K562 (cell line): ENCODE results near the gene TAF15.

Experiments
- CHD2 ChIP-seq: IDR thresholded peaks from 2 replicates; pipeline ENCODE4 v1.6.1; 2011; ENCODE audit warnings: low read depth, low read length
- CSDE1 ChIP-seq, 2 experiments: fragments of 450-650 bp; IDR thresholded peaks; 2 replicates each; pipeline ENCODE4 v1.6.1; 2016; ENCODE audit warnings: mild to moderate bottlenecking in 1 of 2
- ETV6 ChIP-seq, 3 experiments: fragments of 150-350 bp in 1 of 3; sonication (generic) in 1 of 3; formaldehyde crosslinking in 1 of 3; IDR thresholded peaks; 2 replicates each; pipeline versions ENCODE4 v1.6.1 to v1.8.0; 2014 to 2022; ENCODE audit warnings: borderline replicate concordance in 2 of 3, low read depth in 2 of 3, antibody characterized with exemption in 1 of 3, low read length in 1 of 3, mild to moderate bottlenecking in 1 of 3, missing genetic modification reagents in 1 of 3
- JUNB ChIP-seq: fragments of 450-650 bp; formaldehyde crosslinking; conservative IDR thresholded peaks from 2 replicates; pipeline ENCODE4 v1.4.0; 2020; ENCODE audit warnings: mild to moderate bottlenecking
- PTBP1 ChIP-seq: fragments of 200-400 bp; formaldehyde crosslinking; IDR thresholded peaks from 2 replicates; pipeline ENCODE4 v1.6.1; 2017; ENCODE audit warnings: low read depth, low read length
- RCOR1 ChIP-seq, 2 experiments: IDR thresholded peaks; 2 replicates each; pipeline ENCODE4 v1.6.1; 2012; ENCODE audit warnings: low read depth in 2 of 2, low read length in 2 of 2, borderline replicate concordance in 1 of 2, improper control_type of control experiment in 1 of 2
- RFX5 ChIP-seq: IDR thresholded peaks from 2 replicates; pipeline ENCODE4 v1.6.1; 2011; ENCODE audit warnings: low read depth, mild to moderate bottlenecking, improper control_type of control experiment, low read length
- RNF2 ChIP-seq: sonication (generic); IDR thresholded peaks from 2 replicates; pipeline ENCODE4 v1.6.1; 2016
- ZNF384 ChIP-seq: IDR thresholded peaks from 2 replicates; pipeline ENCODE4 v1.6.1; 2012; ENCODE audit warnings: low read depth, low read length, improper control_type of control experiment
- TF ChIP-seq, protein P1 (sequence below), 3 experiments: IDR thresholded peaks in 2 of 3; conservative IDR thresholded peaks in 1 of 3; 2 replicates each; pipeline ENCODE4 v1.5.1; 2011 to 2012; ENCODE audit warnings: low read length in 3 of 3, mild to moderate bottlenecking in 3 of 3, control low read depth in 2 of 3, improper control_type of control experiment in 1 of 3, inconsistent platforms in 1 of 3, low read depth in 1 of 3, mixed read lengths in 1 of 3, moderate library complexity in 1 of 3; ENCODE audit not compliant: insufficient read depth in 2 of 3
- TF ChIP-seq, protein P2 (sequence below): sonication (generic); formaldehyde crosslinking; IDR thresholded peaks from 2 replicates; pipeline ENCODE4 v1.9.0; 2022; ENCODE audit warnings: mild to moderate bottlenecking, missing genetic modification reagents
- TF ChIP-seq, protein P3 (sequence below): sonication (generic); formaldehyde crosslinking; IDR thresholded peaks from 2 replicates; pipeline ENCODE4 v1.9.0; 2022; ENCODE audit warnings: mild to moderate bottlenecking, missing genetic modification reagents
- TF ChIP-seq, protein P4 (sequence below), 2 experiments: fragments of 450-650 bp in 1 of 2; sonication (generic) in 1 of 2; formaldehyde crosslinking in 1 of 2; IDR thresholded peaks in 1 of 2; conservative IDR thresholded peaks in 1 of 2; 2 replicates each; pipeline versions ENCODE4 v1.6.1 to v1.8.1; 2016 to 2023; ENCODE audit warnings: mild to moderate bottlenecking in 2 of 2, moderate library complexity in 2 of 2, inconsistent platforms in 1 of 2, missing genetic modification reagents in 1 of 2

DNA sequence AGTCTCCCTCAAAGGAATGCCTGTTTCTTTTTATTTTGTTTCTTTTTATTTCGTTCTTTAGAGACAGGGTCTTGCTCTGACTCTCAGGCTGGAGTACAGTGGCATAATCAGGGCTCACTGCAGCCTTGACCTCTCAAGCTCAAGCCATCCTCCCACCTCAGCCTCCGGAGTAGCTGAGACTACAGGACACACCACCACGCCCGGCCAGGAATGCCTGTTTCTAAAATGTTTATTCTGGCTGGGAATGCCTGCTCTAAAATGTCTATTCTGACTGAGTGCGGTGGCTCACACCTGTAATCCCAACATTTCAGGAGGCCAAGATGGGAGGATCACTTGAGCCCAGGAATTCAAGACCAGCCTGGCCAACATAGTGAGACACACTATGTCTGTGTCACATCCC, 11.4 kb upstream of the TAF15 start:
- no peak for TF ChIP-seq CHD2
- no peak for TF ChIP-seq PTBP1
- TF ChIP-seq JUNB = no peak
- TF ChIP-seq, protein P1, sequence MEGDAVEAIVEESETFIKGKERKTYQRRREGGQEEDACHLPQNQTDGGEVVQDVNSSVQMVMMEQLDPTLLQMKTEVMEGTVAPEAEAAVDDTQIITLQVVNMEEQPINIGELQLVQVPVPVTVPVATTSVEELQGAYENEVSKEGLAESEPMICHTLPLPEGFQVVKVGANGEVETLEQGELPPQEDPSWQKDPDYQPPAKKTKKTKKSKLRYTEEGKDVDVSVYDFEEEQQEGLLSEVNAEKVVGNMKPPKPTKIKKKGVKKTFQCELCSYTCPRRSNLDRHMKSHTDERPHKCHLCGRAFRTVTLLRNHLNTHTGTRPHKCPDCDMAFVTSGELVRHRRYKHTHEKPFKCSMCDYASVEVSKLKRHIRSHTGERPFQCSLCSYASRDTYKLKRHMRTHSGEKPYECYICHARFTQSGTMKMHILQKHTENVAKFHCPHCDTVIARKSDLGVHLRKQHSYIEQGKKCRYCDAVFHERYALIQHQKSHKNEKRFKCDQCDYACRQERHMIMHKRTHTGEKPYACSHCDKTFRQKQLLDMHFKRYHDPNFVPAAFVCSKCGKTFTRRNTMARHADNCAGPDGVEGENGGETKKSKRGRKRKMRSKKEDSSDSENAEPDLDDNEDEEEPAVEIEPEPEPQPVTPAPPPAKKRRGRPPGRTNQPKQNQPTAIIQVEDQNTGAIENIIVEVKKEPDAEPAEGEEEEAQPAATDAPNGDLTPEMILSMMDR (IDR thresholded peaks at IDR 0.05 in 2 of 3, conservative IDR thresholded peaks at IDR 0.05 in 1 of 3; ENCODE audit: insufficient read depth in 2 of 3, low read depth in 1 of 3, low read length in 3 of 3) = no peak
- TF ChIP-seq ETV6 (IDR thresholded peaks at IDR 0.05; ENCODE audit: borderline replicate concordance in 1 of 2, low read depth in 2 of 2, low read length in 1 of 2) = no peak
- TF ChIP-seq ETV6 (CRISPR knock-in tag; IDR thresholded peaks at IDR 0.05; ENCODE audit: borderline replicate concordance) = no peak
- no peak for TF ChIP-seq RNF2
- no peak for TF ChIP-seq RFX5
- TF ChIP-seq, protein P2, sequence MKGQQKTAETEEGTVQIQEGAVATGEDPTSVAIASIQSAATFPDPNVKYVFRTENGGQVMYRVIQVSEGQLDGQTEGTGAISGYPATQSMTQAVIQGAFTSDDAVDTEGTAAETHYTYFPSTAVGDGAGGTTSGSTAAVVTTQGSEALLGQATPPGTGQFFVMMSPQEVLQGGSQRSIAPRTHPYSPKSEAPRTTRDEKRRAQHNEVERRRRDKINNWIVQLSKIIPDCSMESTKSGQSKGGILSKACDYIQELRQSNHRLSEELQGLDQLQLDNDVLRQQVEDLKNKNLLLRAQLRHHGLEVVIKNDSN = no peak
- TF ChIP-seq RCOR1 (IDR thresholded peaks at IDR 0.05; ENCODE audit: borderline replicate concordance in 1 of 2, low read depth in 2 of 2, low read length in 2 of 2) = no peak
- TF ChIP-seq CSDE1 (IDR thresholded peaks at IDR 0.05) = no peak
- no peak for TF ChIP-seq ZNF384
- TF ChIP-seq, protein P3, sequence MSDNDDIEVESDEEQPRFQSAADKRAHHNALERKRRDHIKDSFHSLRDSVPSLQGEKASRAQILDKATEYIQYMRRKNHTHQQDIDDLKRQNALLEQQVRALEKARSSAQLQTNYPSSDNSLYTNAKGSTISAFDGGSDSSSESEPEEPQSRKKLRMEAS (CRISPR knock-in tag) = no peak
- TF ChIP-seq, protein P4, sequence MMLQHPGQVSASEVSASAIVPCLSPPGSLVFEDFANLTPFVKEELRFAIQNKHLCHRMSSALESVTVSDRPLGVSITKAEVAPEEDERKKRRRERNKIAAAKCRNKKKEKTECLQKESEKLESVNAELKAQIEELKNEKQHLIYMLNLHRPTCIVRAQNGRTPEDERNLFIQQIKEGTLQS (IDR thresholded peaks at IDR 0.05) = no peak
- TF ChIP-seq, protein P4 (CRISPR knock-in tag; conservative IDR thresholded peaks at IDR 0.05) = no peak
